Mucosa of rectum (tissue), 2 donors: Measurements from ENCODE around the gene KRT9.

Source experiments
- H3K27ac ChIP-seq, 2 donors: one replicate each; pipeline ENCODE4 v1.7.0; 2013; ENCODE audit warnings: inconsistent platforms in 2 of 2, low read depth in 2 of 2, low read length in 2 of 2
- H3K27me3 ChIP-seq, 2 donors: one replicate each; pipeline ENCODE4 v1.7.0; 2013; ENCODE audit warnings: low read length in 2 of 2; ENCODE audit not compliant: control insufficient read depth in 2 of 2, insufficient read depth in 2 of 2
- H3K36me3 ChIP-seq, 2 donors: one replicate each; pipeline ENCODE4 v1.7.0; 2013; ENCODE audit warnings: low read length in 2 of 2; ENCODE audit not compliant: control insufficient read depth in 2 of 2, insufficient read depth in 2 of 2
- H3K4me1 ChIP-seq, 2 donors: one replicate each; pipeline ENCODE4 v1.7.0; 2013; ENCODE audit warnings: low read length in 2 of 2, mild to moderate bottlenecking in 1 of 2; ENCODE audit not compliant: control insufficient read depth in 2 of 2, insufficient read depth in 2 of 2
- H3K4me3 ChIP-seq, 2 donors: one replicate each; pipeline ENCODE4 v1.7.0; 2013; ENCODE audit warnings: low read length in 2 of 2
- H3K9ac ChIP-seq, 2 donors: one replicate each; pipeline ENCODE4 v1.7.0; 2013; ENCODE audit warnings: low read length in 2 of 2, low read depth in 1 of 2, mild to moderate bottlenecking in 1 of 2
- H3K9me3 ChIP-seq, 2 donors: one replicate each; pipeline ENCODE4 v1.7.0; 2013; ENCODE audit warnings: low read length in 2 of 2; ENCODE audit not compliant: control insufficient read depth in 2 of 2
- donor health status: healthy.
- donor health status: Normal muscosa, but diverticular disease.

Gene KRT9

GRCh38 chr17:41555105-41555887 is 16.6 kb downstream of the KRT9 start:
- Histone ChIP-seq H3K9me3 (no peaks in the 10 kb centered on the region), H3K4me1 (peaks cover 16% of the 10 kb centered on the region in 2 donors), H3K27ac (peak overlapping the region; percentile 70 to 73), H3K4me3 (no peak overlapping the region), H3K36me3 (no peaks in the 10 kb centered on the region), H3K9ac (peak overlapping the region in 1 of 2 donors; percentile 19), H3K27me3 (peaks cover 0 to 2% of the 10 kb centered on the region in 2 donors)

- Histone ChIP-seq H3K4me1 (peaks cover 21 to 26% of the 10 kb centered on the region in 2 donors), H3K27ac (peak overlapping the region; percentile 44 to 70), H3K4me3 (no peak overlapping the region), H3K27me3 (no peaks in the 10 kb centered on the region), H3K9me3 (no peaks in the 10 kb centered on the region), H3K36me3 (no peaks in the 10 kb centered on the region), H3K9ac (no peak overlapping the region)
Measured at GRCh38 chr17:41553987-41554680, 17.7 kb downstream of the KRT9 start.

- H3K27me3 ChIP-seq: no peaks in the 10 kb centered on the region
- peaks cover 30 to 34% of the 10 kb centered on the region in 2 donors for H3K4me1 ChIP-seq
- H3K9ac ChIP-seq: no peak overlapping the region
- H3K4me3 ChIP-seq: no peak overlapping the region
- H3K27ac ChIP-seq: no peak overlapping the region
- H3K36me3 ChIP-seq: no peaks in the 10 kb centered on the region
- H3K9me3 ChIP-seq: no peaks in the 10 kb centered on the region
Measured at GRCh38 chr17:41553176-41553575, 18.7 kb downstream of the KRT9 start.

GRCh38 chr17:41552455-41552854 is 19.4 kb downstream of the KRT9 start:
- Histone ChIP-seq H3K9me3 (no peaks in the 10 kb centered on the region), H3K27me3 (no peaks in the 10 kb centered on the region), H3K36me3 (no peaks in the 10 kb centered on the region), H3K27ac (no peak overlapping the region), H3K4me1 (peaks cover 34 to 41% of the 10 kb centered on the region in 2 donors), H3K4me3 (no peak overlapping the region), H3K9ac (no peak overlapping the region)

GRCh38 chr17:41551365-41551764 is 20.5 kb downstream of the KRT9 start:
- H3K27me3 ChIP-seq: no peaks in the 10 kb centered on the region
- H3K4me3 ChIP-seq: no peak overlapping the region
- no peaks in the 10 kb centered on the region for H3K36me3 ChIP-seq
- no peak overlapping the region for H3K9ac ChIP-seq
- H3K4me1 ChIP-seq: peaks cover 34 to 45% of the 10 kb centered on the region in 2 donors
- no peaks in the 10 kb centered on the region for H3K9me3 ChIP-seq
- H3K27ac ChIP-seq: peak overlapping the region in 1 of 2 donors; percentile 1

- peak overlapping the region; percentile 41 to 67 for H3K4me3 ChIP-seq
- H3K27me3 ChIP-seq: no peaks in the 10 kb centered on the region
- H3K27ac ChIP-seq: peak overlapping the region; percentile 92 to 93
Measured at GRCh38 chr17:41549596-41550039, 22.2 kb downstream of the KRT9 start.

GRCh38 chr17:41548844-41549595 is 22.8 kb downstream of the KRT9 start:
- no peaks in the 10 kb centered on the region for H3K9me3 ChIP-seq
- no peaks in the 10 kb centered on the region for H3K36me3 ChIP-seq
- H3K27ac ChIP-seq: peak overlapping the region; percentile 92 to 93
- H3K9ac ChIP-seq: peak overlapping the region; percentile 76 to 83
- H3K4me3 ChIP-seq: peak overlapping the region; percentile 19 to 67
- no peaks in the 10 kb centered on the region for H3K27me3 ChIP-seq
- peaks cover 36 to 45% of the 10 kb centered on the region in 2 donors for H3K4me1 ChIP-seq

More at GRCh38 chr17:41549596-41550039, 22.2 kb downstream of the KRT9 start:
- H3K9ac ChIP-seq: peak overlapping the region; percentile 50 to 83
- H3K9me3 ChIP-seq: no peaks in the 10 kb centered on the region
- no peaks in the 10 kb centered on the region for H3K36me3 ChIP-seq
- H3K4me1 ChIP-seq: peaks cover 34 to 41% of the 10 kb centered on the region in 2 donors

- peak overlapping the region; percentile 92 to 93 for H3K27ac ChIP-seq
- H3K9me3 ChIP-seq: no peaks in the 10 kb centered on the region
- H3K36me3 ChIP-seq: no peaks in the 10 kb centered on the region
- peaks cover 36 to 45% of the 10 kb centered on the region in 2 donors for H3K4me1 ChIP-seq
- H3K4me3 ChIP-seq: peak overlapping the region; percentile 19 to 50
- H3K27me3 ChIP-seq: no peaks in the 10 kb centered on the region
- H3K9ac ChIP-seq: peak overlapping the region; percentile 68 to 76
Measured at GRCh38 chr17:41547921-41548843, 23.7 kb downstream of the KRT9 start.

- peaks cover 34 to 50% of the 10 kb centered on the region in 2 donors for H3K4me1 ChIP-seq
- H3K9ac ChIP-seq: peak overlapping the region in 1 of 2 donors; percentile 76
- no peaks in the 10 kb centered on the region for H3K27me3 ChIP-seq
- no peaks in the 10 kb centered on the region for H3K36me3 ChIP-seq
- peak overlapping the region in 1 of 2 donors; percentile 13 for H3K4me3 ChIP-seq
- peak overlapping the region; percentile 92 to 93 for H3K27ac ChIP-seq
- no peaks in the 10 kb centered on the region for H3K9me3 ChIP-seq
Measured at GRCh38 chr17:41547378-41547841, 24.4 kb downstream of the KRT9 start.
